Measurements from ENCODE around the gene PSD.

PSD gene

DNA sequence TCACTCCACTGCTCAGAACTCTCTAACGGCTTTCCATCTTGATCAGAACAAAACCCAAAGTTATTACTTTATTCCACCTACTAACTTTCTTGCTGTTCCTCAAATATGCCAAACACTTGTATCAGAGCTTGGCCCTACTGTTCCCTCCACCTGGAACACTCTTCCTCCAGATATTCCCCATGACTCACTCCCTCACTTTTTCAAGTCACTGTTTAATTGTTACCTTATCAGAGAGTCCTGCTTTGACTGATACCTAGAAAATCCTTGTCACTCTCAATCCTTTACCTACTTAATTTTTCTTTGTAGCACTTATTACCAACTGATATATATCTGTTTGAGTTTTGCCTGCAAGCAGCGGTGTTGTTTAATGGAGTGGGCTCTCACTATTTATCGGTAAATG is 28.7 kb downstream of the PSD start:
- DNase-seq (ENCODE audit: low read depth in 2 of 2), result no peak

DNA sequence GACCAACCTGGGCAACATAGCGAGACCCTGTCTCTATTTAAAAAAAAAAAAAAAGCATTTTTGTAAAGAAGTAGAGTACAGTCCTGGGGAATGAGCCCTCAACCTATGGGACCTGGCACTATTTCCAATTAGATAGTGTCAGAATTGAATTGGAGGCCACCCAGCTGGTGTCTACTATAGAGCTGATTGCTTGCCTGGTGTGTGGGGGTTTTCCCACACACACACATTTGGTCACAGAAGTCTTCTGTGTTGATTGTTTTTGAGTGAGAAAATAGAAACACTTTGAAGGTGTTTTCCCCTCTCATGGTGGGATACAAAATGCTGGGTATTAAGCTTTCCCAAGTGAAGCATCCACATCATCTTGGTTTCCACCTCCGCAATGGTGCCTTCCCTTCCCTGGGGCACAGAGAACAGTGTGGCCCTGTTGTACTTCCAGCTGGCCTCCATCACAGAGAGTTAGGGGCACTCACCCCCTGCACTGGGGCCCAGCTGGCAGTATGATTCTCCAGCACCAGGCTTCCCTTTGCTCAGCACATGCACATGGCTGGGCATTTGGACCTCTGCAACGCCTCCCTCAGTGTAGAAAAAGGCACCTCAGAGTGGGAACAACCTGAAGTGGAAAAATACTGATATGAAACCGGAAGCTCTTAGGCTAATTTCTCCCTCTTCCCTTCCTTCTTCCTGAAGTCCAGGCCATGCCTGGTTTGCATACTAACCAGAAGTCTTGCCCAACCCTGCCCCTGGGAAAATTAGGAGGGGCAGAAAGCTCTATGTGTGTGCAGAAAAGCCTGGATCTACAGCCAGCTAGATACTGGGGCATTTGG is 33.8 kb downstream of the PSD start:
- no peak for DNase-seq (ENCODE audit: low read depth in 2 of 2)

DNA sequence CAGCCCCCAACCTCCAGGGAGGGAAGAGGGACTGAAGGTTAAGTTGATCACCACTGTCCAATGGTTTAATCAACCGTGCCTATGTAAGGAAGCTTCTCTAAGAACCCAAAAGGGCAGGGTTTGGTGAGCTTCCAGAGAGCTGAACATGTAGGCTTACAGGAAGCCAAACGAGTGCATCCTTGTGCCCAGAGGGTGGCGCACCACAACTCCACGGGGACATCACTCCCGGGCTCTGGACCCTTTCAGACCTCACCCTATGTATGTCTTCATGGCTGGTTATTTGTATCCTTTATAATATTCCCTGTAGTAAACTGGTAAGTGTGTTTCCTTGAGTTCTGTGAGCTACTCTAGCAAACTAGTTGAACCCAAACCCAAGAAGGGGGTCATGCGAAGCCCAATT is 34.5 kb downstream of the PSD start:
- DNase-seq (ENCODE audit: low read depth in 2 of 2), result no peak

DNA sequence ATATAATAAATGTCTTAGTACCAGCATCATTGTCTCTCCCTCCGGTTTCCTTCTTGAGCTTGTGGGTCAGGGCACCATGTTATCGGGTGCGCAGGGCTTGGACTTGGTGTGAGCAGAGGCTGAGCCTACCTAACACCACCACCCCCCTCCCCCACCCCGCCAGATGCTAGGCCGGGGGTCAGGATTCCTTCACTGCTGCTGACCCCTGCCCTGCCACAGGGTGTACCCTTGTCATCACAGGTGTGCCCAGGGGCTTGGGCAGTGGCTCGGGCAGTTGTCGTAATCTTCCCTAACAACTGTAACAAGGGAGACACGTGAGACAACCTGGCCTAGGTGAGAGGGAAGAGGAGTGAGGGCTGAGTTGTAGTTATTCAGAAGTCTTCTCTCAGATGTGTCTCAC is 35.7 kb downstream of the PSD start:
- no peak for DNase-seq (ENCODE audit: low read depth in 2 of 2)

DNA sequence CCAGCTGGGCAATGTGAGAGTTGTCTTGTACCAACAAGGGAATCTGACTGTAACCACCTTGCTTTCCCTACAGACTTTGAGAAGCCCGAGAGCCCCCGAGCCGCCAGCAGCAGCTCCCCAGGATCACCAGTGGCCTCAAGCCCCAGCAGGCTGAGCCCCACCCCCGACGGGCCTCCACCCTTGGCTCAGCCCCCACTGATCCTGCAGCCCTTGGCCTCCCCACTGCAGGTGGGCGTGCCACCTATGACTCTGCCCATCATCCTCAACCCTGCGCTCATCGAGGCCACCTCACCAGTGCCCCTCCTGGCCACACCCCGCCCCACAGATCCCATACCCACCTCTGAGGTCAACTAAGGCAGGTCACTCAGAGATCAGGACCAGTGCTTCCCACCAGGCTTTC is 36.6 kb downstream of the PSD start:
- DNase-seq (ENCODE audit: low read depth in 2 of 2), result no peak

DNA sequence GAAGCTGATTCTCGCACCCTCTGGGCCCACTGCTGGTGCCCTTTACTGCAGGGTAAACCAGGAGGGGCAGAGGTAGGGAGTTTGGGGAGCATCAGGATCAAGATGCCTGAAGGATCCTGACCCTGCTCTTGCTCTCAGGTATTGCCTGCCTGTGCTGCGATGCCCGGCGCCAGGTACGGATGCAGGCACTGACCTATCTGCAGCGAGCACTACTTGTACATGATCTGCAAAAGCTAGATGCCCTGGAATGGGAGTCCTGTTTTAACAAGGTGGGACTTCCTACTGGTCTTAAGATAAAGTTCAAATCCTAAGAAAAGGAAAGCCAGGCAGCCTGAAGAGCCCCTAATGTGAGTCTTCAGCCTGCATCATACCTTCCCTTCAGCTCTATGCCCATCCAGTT is 39.2 kb downstream of the PSD start:
- no peak for DNase-seq (ENCODE audit: low read depth in 2 of 2)

DNA sequence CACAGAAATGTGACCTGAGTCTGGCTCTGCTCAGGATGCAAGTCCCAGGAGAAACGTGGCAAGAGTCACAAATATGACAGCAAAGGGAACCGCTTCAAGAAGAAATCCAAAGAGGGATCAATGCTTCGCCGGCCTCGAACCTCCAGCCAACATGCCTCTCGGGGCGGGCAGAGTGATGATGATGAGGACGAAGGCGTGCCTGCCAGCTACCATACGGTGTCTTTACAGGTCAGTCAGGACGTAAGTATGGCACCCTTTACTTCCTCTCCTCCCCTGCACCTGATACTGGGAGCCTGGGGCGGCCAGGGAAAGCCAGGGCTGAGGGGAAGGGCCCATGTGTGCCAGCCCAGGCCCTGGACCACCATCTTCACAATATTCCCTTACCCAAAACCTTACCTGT is 41.7 kb downstream of the PSD start:
- no peak for DNase-seq (ENCODE audit: low read depth in 2 of 2)

DNA sequence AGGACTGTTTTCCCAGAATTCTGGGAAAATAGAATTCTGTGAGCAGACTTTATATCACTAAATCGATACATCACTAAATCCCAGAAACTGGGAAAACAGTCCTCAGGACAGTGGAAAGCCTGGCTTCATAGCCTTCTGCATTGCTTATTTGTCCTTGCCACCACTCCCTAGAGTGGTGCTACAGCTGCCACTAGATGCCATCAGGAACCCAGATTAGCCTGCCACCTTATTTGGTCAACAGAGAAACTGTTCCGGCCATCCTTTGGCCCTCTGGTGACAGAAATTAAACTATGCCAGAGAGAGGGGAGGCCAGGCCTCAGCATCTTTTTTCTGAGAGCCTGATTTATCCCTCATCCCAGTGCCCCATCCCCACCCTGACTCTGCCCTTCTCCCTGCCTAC is 42.7 kb downstream of the PSD start:
- DNase-seq (ENCODE audit: low read depth in 2 of 2), result no peak

DNA sequence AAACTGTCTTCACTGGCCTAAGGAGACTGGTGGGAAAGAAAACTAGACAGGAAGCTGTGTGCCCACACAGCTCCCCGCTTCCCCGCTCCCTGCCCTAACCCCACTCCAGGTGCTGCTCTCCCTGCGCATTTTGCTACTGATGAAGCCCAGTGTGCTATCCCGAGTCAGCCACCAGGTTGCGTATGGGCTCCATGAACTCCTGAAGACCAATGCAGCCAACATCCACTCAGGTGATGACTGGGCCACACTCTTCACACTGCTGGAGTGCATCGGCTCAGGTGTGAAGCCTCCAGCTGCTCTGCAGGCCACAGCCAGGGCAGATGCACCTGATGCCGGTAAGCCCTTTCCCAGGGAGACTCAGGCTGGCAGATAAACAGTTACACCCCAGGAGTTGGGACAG is 43.3 kb downstream of the PSD start:
- DNase-seq (ENCODE audit: low read depth in 2 of 2), result no peak

DNA sequence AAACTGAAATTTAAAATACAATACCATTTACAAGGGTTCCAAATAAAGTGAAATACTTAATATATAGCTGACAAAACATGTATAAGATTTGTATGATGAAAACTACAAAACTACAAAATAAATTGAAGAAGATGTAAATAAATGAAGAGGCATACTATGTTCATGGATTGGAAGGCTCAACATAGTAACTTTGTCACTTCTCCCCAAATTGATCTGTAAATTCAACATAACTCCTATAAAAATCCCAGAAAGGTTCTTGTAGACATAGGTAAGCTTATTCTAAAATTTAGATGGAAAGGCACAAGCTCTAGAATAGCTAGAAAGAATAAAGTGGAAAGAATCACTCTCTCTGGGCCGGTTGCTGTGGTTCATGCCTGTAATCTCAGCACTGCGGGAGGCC is 47.3 kb downstream of the PSD start:
- no peak for DNase-seq (ENCODE audit: low read depth in 2 of 2)

DNA sequence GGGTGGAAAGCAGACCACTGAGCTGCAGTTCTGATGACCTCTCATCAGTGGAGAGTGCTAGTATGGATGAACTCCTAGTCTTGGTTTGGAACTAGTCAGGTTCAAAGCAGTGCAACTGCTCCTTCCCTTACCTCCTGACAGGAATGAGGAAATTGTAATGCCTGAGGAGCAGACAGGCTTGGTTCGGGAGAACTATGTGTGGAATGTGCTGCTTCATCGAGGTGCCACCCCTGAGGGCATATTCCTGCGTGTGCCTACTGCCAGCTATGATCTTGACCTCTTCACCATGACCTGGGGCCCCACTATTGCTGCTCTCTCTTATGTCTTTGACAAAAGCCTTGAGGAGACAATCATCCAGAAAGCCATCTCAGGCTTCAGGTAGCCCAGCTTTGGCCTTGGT is 50.5 kb downstream of the PSD start:
- no peak for DNase-seq (ENCODE audit: low read depth in 2 of 2)

DNA sequence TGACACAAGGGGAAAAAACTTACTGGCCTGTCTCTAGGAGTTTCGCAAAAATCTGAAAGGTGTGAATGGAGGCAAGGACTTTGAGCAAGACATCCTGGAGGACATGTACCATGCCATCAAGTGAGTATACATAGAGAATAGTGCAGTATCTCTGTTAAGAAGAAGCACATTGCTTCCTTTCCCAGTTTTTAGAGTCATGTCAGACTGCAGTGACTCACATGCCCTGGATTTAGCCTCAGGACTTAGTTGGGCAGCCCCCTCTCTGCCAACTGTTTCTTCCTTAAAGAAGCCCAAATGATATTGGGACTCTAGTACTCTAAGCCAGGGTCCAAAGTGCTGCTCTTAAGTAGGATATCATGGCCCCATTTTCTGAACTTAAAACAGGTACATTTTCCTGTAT is 51.1 kb downstream of the PSD start:
- no peak for DNase-seq (ENCODE audit: low read depth in 2 of 2)

DNA sequence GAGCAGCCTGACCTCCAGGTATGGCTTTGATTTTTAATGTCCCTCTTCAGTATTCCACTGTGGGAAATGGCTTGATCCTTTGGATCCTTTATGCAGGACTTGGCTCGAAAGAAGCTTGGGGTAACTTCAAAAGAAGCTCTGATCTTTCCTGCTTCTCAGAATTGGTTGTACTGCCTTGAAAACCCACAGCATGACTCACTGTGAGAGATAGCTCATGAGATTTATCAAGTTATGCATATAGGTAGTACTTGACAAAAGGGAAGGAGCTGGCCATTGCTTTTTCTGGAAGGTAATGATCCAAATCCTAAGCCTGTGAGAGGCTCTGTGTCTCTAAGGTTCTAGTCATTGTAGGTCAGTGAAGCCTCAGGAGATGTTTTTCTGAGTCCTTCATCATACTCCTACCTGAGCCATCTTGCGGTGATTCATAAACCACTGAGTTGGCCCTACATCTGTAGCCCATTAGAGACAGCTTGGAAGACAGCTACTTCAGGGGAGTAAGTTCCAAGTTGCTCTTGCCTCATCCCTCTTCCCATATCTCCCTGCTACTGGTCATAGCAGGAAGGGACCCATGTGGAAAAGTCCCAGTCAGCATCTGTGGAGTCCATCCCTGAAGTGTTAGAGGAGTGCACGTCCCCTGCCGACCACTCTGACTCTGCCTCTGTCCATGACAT is 59.7 kb downstream of the PSD start:
- DNase-seq (ENCODE audit: low read depth in 2 of 2), result no peak

DNA sequence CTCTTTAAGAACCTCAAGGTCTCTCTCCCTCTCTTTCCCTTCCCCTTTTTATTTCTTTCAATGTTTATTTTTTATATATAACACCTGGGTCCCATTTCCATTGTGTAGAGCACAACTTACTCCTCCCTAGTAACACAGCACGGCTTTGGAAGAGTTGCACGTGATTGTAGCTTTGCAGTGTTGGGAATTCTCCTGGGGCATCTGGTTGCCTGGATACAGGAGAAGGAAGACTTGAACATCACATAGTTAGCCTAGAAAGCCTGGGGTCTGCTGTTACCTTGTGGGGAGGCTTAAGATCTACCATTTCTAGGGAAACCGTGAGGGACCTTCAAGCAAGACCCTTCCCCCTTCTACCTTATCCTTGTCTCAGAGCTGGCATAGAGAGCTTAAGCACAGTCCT is 64.1 kb downstream of the PSD start:
- DNase-seq (ENCODE audit: low read depth in 2 of 2), result no peak

All from stimulated activated CD8-positive, alpha-beta memory T cell treated with anti-CD3 and anti-CD28 coated beads, Interleukin-7, amount 100 ng/mL, for 4 hours (primary cell).